Endothelial cell of umbilical vein (primary cell): ENCODE results near the gene ERCC8. TPM values are rescaled to one million over a fixed set of nuclear protein-coding genes. Genes with fewer than 3 reads are reported as not detected.

ENCODE experiments used
- BruUV-seq: library from RNA; stranded (reverse); fragments of 400-500 nt; replicated peaks from 2 replicates; lab custom pipeline; 2021; lab: Mats Ljungman, UMichigan
- CTCF ChIA-PET: fragments of 300-600, 350-600 bp; sonication (Branson Sonifier 250); formaldehyde crosslinking; loops from one replicate; lab custom pipeline; 2021; ENCODE audit warnings: antibody characterized with exemption, inconsistent platforms; lab: Charles Lee
- POLR2A ChIA-PET: fragments of 300-600, 350-600 bp; sonication (Branson Sonifier 250); formaldehyde crosslinking; loops from one replicate; lab custom pipeline; 2021; ENCODE audit warnings: antibody characterized with exemption, inconsistent platforms; lab: Charles Lee
- DNase-seq: peaks from one replicate; pipeline ENCODE4 v3.0.0-alpha.2; 2011; ENCODE audit warnings: low read depth, low spot score
- FAIRE-seq: peaks from 2 replicates; lab custom pipeline; 2011; peaks lifted over from hg19 to GRCh38; lab: Jason Lieb, UNC
- H2AFZ ChIP-seq: 2 replicates; pipeline ENCODE4 v1.6.0; 2012; ENCODE audit warnings: low read depth, low read length, control low read depth, inconsistent platforms
- H3K27ac ChIP-seq: 2 replicates; pipeline ENCODE4 v1.5.1; 2011; ENCODE audit warnings: low read depth, mild to moderate bottlenecking, control low read depth, low read length, moderate library complexity; ENCODE audit not compliant: insufficient read depth
- H3K27me3 ChIP-seq, 2 experiments: 2 replicates each; pipeline versions ENCODE4 v1.6.0 to v1.6.1; 2011; ENCODE audit warnings: low read length in 2 of 2, mixed read lengths in 1 of 2; ENCODE audit not compliant: control insufficient read depth in 2 of 2, insufficient read depth in 2 of 2
- H3K36me3 ChIP-seq, 2 experiments: 2 replicates in 1 of 2; 3 replicates in 1 of 2; pipeline ENCODE4 v1.5.1; 2011; ENCODE audit warnings: low read length in 2 of 2, mild to moderate bottlenecking in 1 of 2, moderate library complexity in 1 of 2; ENCODE audit not compliant: control insufficient read depth in 2 of 2, insufficient read depth in 2 of 2; ENCODE audit errors: extremely low read depth in 1 of 2
- H3K4me1 ChIP-seq: 3 replicates; pipeline ENCODE4 v1.5.1; 2011; ENCODE audit warnings: mild to moderate bottlenecking, low read length; ENCODE audit not compliant: control insufficient read depth, insufficient read depth; ENCODE audit errors: extremely low read depth
- H3K4me2 ChIP-seq: 2 replicates; pipeline ENCODE4 v1.6.1; 2011; ENCODE audit warnings: low read length, control low read depth, mixed read lengths; ENCODE audit not compliant: insufficient read depth
- H3K4me3 ChIP-seq, 3 experiments: fragments of 200-600 bp in 1 of 3; sonication (generic), shearing (Covaris generic) in 1 of 3; replicated peaks in 1 of 3; 2 replicates each; pipeline ENCODE4 v1.5.1; 2011 to 2016; ENCODE audit warnings: control low read depth in 3 of 3, low read length in 3 of 3, mild to moderate bottlenecking in 2 of 3, inconsistent platforms in 1 of 3, low read depth in 1 of 3, moderate library complexity in 1 of 3; ENCODE audit not compliant: insufficient read depth in 1 of 3
- H3K79me2 ChIP-seq: 2 replicates; pipeline ENCODE4 v1.6.0; 2012; ENCODE audit warnings: low read length, inconsistent platforms; ENCODE audit not compliant: control insufficient read depth, insufficient read depth
- H3K9ac ChIP-seq: replicated peaks from 2 replicates; pipeline ENCODE3; 2011; ENCODE audit warnings: low read length, control low read depth; ENCODE audit not compliant: insufficient read depth; ENCODE audit errors: extremely low read depth
- H3K9me1 ChIP-seq: replicated peaks from 3 replicates; pipeline ENCODE4 v1.6.0; 2011; ENCODE audit warnings: mild to moderate bottlenecking, low read length; ENCODE audit not compliant: control insufficient read depth, insufficient read depth; ENCODE audit errors: extremely low read depth
- H3K9me3 ChIP-seq: replicated peaks from 2 replicates; pipeline ENCODE4 v1.5.1; 2012; ENCODE audit warnings: low read length, inconsistent platforms; ENCODE audit not compliant: control insufficient read depth, insufficient read depth
- H4K20me1 ChIP-seq: replicated peaks from 2 replicates; pipeline ENCODE3; 2011; ENCODE audit warnings: mild to moderate bottlenecking, low read length; ENCODE audit not compliant: control insufficient read depth, insufficient read depth; ENCODE audit errors: extremely low read depth
- CTCF ChIP-seq, 2 donors: IDR thresholded peaks; 1 replicate in 1 of 2; 2 replicates in 1 of 2; pipeline ENCODE4 v1.5.1; 2011; ENCODE audit warnings: low read length in 2 of 2, mild to moderate bottlenecking in 2 of 2, moderate library complexity in 2 of 2, control low read depth in 1 of 2, inconsistent platforms in 1 of 2, low read depth in 1 of 2; ENCODE audit not compliant: insufficient read depth in 1 of 2; ENCODE audit errors: extremely low read depth in 1 of 2
- EZH2 ChIP-seq: IDR thresholded peaks from 2 replicates; pipeline ENCODE4 v1.6.1; 2012; ENCODE audit warnings: borderline replicate concordance, low read depth, mild to moderate bottlenecking, moderate library complexity, low read length, inconsistent platforms; ENCODE audit not compliant: severe bottlenecking
- FOS ChIP-seq: IDR thresholded peaks from 2 replicates; pipeline ENCODE4 v1.6.1; 2011; ENCODE audit warnings: mild to moderate bottlenecking, low read length, moderate library complexity, borderline replicate concordance; ENCODE audit not compliant: insufficient read depth
- GATA2 ChIP-seq: IDR thresholded peaks from 2 replicates; pipeline ENCODE4 v1.7.0; 2011; ENCODE audit warnings: low read depth, mild to moderate bottlenecking, moderate library complexity, mixed read lengths, low read length; ENCODE audit not compliant: insufficient read length, insufficient read depth
- JUN ChIP-seq: IDR thresholded peaks from 2 replicates; pipeline ENCODE4 v1.6.1; 2011; ENCODE audit warnings: borderline replicate concordance, low read depth; ENCODE audit not compliant: insufficient read length, insufficient read depth
- MAX ChIP-seq: IDR thresholded peaks from 2 replicates; pipeline ENCODE4 v1.6.1; 2011; ENCODE audit not compliant: insufficient read depth, insufficient read length
- MYC ChIP-seq: IDR thresholded peaks from one replicate; pipeline ENCODE4 v1.6.1; 2011; ENCODE audit warnings: mild to moderate bottlenecking, low read depth, low read length
- POLR2A ChIP-seq: IDR thresholded peaks from 2 replicates; pipeline ENCODE4 v1.6.1; 2012; ENCODE audit warnings: low read depth, mild to moderate bottlenecking, control low read depth, low read length
- POLR2AphosphoS5 ChIP-seq: IDR thresholded peaks from 2 replicates; pipeline ENCODE4 v1.6.1; 2012; ENCODE audit warnings: low read depth, mild to moderate bottlenecking, control low read depth, low read length, moderate library complexity; ENCODE audit not compliant: insufficient read depth
- dilution Hi-C: fragments of 300-500 bp; cut with MboI; formaldehyde crosslinking; loops from one replicate; pipeline ENCODE4 v1.15.0; 2019; ENCODE audit warnings: low sequenced_read_pairs; ENCODE audit not compliant: extremely low pct_ligation_motif_present
- intact Hi-C: fragments of 100-400 bp; cut with micrococcal nuclease; formaldehyde crosslinking; loops from one replicate; pipeline ENCODE4 v1.10.0; 2022
- polyA plus RNA-seq, 4 experiments: library from polyadenylated mRNA; depleted of rRNA in 3 of 4; stranded (reverse) in 3 of 4; unstranded in 1 of 4; fragments of >200 nt; gene quantifications; 2 replicates each; pipeline versions ENCODE4 v1.2.1 to v1.2.3, GENCODE V29; 2011 to 2012; ENCODE audit warnings: missing spikeins in 1 of 4
- total RNA-seq: library from RNA; stranded (reverse); gene quantifications from 2 replicates; pipeline ENCODE4 v1.2.3, GENCODE V29; 2021

The ERCC8 gene
- total and polyA plus RNA-seq, 2 donors (not counting 3 experiments of a cell fraction or from before 2014, with no cell fraction given): 10.4 to 11.8 TPM

GRCh38 chr5:60888359-60889061, 56.4 kb downstream of the ERCC8 start:
- Histone ChIP-seq H3K4me3 (no peak overlapping the region), H3K27ac (no peak overlapping the region), H3K79me2 (no peaks in the 10 kb centered on the region), H3K9me3 (no peaks in the 10 kb centered on the region), H3K4me2 (no peak overlapping the region), H3K27me3 (no peaks in the 10 kb centered on the region), H2AFZ (no peak overlapping the region), H3K4me1 (no peaks in the 10 kb centered on the region), H3K9me1 (no peaks in the 10 kb centered on the region), H4K20me1 (no peaks in the 10 kb centered on the region), H3K36me3 (no peaks in the 10 kb centered on the region), H3K9ac (no peak overlapping the region)
- POLR2A ChIA-PET: no interaction called here
- FAIRE-seq (no peak), DNase-seq (no peak)
- intact Hi-C loops (no loop called here), dilution Hi-C loops (no loop called here)
- TF ChIP-seq MAX (no peak), JUN (no peak), POLR2AphosphoS5 (no peak), EZH2 (no peak), FOS (no peak), MYC (no peak)
- CTCF ChIA-PET: no interaction called here
- BruUV-seq: no TSS peak

GRCh38 chr5:60887746-60888145, 57.1 kb downstream of the ERCC8 start:
- intact Hi-C loops (no loop called here), dilution Hi-C loops (no loop called here)
- Histone ChIP-seq H3K9me1 (no peaks in the 10 kb centered on the region), H2AFZ (no peak overlapping the region), H3K27ac (no peak overlapping the region), H3K27me3 (no peaks in the 10 kb centered on the region), H3K4me3 (no peak overlapping the region), H3K79me2 (no peaks in the 10 kb centered on the region), H3K9ac (no peak overlapping the region), H3K4me1 (no peaks in the 10 kb centered on the region), H3K4me2 (no peak overlapping the region), H3K36me3 (no peaks in the 10 kb centered on the region), H3K9me3 (no peaks in the 10 kb centered on the region), H4K20me1 (no peaks in the 10 kb centered on the region)
- no TSS peak for BruUV-seq
- TF ChIP-seq JUN: no peak
- no peak for TF ChIP-seq MYC
- TF ChIP-seq MAX: no peak
- TF ChIP-seq FOS: no peak
- TF ChIP-seq CTCF (IDR thresholded peaks at IDR 0.05; ENCODE audit: extremely low read depth in 1 of 2, insufficient read depth in 1 of 2, low read depth in 1 of 2, low read length in 2 of 2): no peak
- TF ChIP-seq POLR2AphosphoS5: no peak
- TF ChIP-seq GATA2: no peak
- TF ChIP-seq POLR2A: no peak
- no peak for TF ChIP-seq EZH2
- no peak for FAIRE-seq
- ChIA-PET CTCF (no interaction called here), POLR2A (no interaction called here)
- no peak for DNase-seq
